CD14-positive monocyte (primary cell): Measurements from ENCODE around the gene TMEM61. TPM values are rescaled to one million over a fixed set of nuclear protein-coding genes. Genes with fewer than 3 reads are reported as not detected.

ENCODE experiments used
- DNase-seq, 3 donors: peaks; one replicate each; pipeline ENCODE4 v3.0.0-alpha.2; 2011 to 2022
- H2AFZ ChIP-seq: 2 replicates; pipeline ENCODE4 v1.6.0; 2012; ENCODE audit warnings: mild to moderate bottlenecking, low read depth, low read length, inconsistent platforms; ENCODE audit not compliant: insufficient read depth, poor library complexity, severe bottlenecking
- H3K27ac ChIP-seq, 2 donors: 1 replicate in 1 of 2; 2 replicates in 1 of 2; pipeline ENCODE4 v1.5.1; 2012 to 2013; ENCODE audit warnings: low read length in 2 of 2, control low read depth in 1 of 2, inconsistent platforms in 1 of 2, low read depth in 1 of 2, mild to moderate bottlenecking in 1 of 2
- H3K27me3 ChIP-seq, 2 donors: one replicate each; pipeline versions ENCODE4 v1.6.0 to v1.6.1; 2011 to 2013; ENCODE audit warnings: low read length in 2 of 2; ENCODE audit not compliant: control insufficient read depth in 2 of 2, insufficient read depth in 2 of 2
- H3K36me3 ChIP-seq, 2 donors: replicated peaks in 1 of 2; 1 replicate in 1 of 2; 2 replicates in 1 of 2; pipeline versions ENCODE4 v1.5.1 to v1.6.1; 2012 to 2013; ENCODE audit warnings: low read length in 2 of 2, control low read depth in 1 of 2, inconsistent platforms in 1 of 2, mild to moderate bottlenecking in 1 of 2; ENCODE audit not compliant: insufficient read depth in 2 of 2, control insufficient read depth in 1 of 2
- H3K4me1 ChIP-seq, 2 donors: 1 replicate in 1 of 2; 2 replicates in 1 of 2; pipeline versions ENCODE4 v1.5.1 to v1.6.1; 2012 to 2013; ENCODE audit warnings: low read length in 2 of 2, control low read depth in 1 of 2, inconsistent platforms in 1 of 2, mild to moderate bottlenecking in 1 of 2, moderate library complexity in 1 of 2; ENCODE audit not compliant: insufficient read depth in 2 of 2, control insufficient read depth in 1 of 2
- H3K4me2 ChIP-seq: replicated peaks from 2 replicates; pipeline ENCODE3; 2012; ENCODE audit warnings: low read length, moderate library complexity, mild to moderate bottlenecking; ENCODE audit not compliant: poor library complexity, severe bottlenecking; ENCODE audit errors: extremely low read depth
- H3K4me3 ChIP-seq, 3 experiments: fragments of 200-600 bp in 1 of 3; sonication (generic) in 1 of 3; replicated peaks in 1 of 3; 1 replicate in 2 of 3; 2 replicates in 1 of 3; pipeline ENCODE4 v1.5.1; 2011 to 2013; ENCODE audit warnings: low read length in 3 of 3, mild to moderate bottlenecking in 3 of 3, control low read depth in 2 of 3, low read depth in 2 of 3, inconsistent platforms in 1 of 3, moderate library complexity in 1 of 3
- H3K79me2 ChIP-seq: 2 replicates; pipeline ENCODE4 v1.6.0; 2012; ENCODE audit warnings: mild to moderate bottlenecking, control low read depth, inconsistent platforms, low read length, moderate library complexity; ENCODE audit not compliant: insufficient read depth
- H3K9ac ChIP-seq: 2 replicates; pipeline ENCODE4 v1.6.0; 2017; ENCODE audit warnings: low read length, mild to moderate bottlenecking; ENCODE audit not compliant: insufficient read depth, poor library complexity, severe bottlenecking
- H3K9me3 ChIP-seq, 2 donors: replicated peaks in 1 of 2; 1 replicate in 1 of 2; 2 replicates in 1 of 2; pipeline versions ENCODE4 v1.5.1 to v1.6.1; 2012 to 2013; ENCODE audit warnings: low read length in 2 of 2, control low read depth in 1 of 2; ENCODE audit not compliant: control insufficient read depth in 1 of 2, insufficient read depth in 1 of 2
- H4K20me1 ChIP-seq: 2 replicates; pipeline ENCODE4 v1.6.0; 2012; ENCODE audit warnings: mild to moderate bottlenecking, low read length, control low read depth, moderate library complexity; ENCODE audit not compliant: insufficient read depth
- H3K27ac Mint-ChIP-seq, 7 donors: one replicate each; pipeline ENCODE4 v1.8.0; 2020; ENCODE audit warnings: mild to moderate bottlenecking in 7 of 7, mixed read lengths in 7 of 7, moderate library complexity in 6 of 7, inconsistent platforms in 2 of 7
- H3K27me3 Mint-ChIP-seq, 3 donors: one replicate each; pipeline ENCODE4 v1.8.0; 2021 to 2022; ENCODE audit warnings: low read depth in 3 of 3, mild to moderate bottlenecking in 3 of 3, mixed read lengths in 3 of 3, moderate library complexity in 3 of 3, inconsistent platforms in 1 of 3
- H3K36me3 Mint-ChIP-seq, 2 donors: one replicate each; pipeline ENCODE4 v1.8.0; 2020; ENCODE audit warnings: mixed read lengths in 2 of 2, inconsistent platforms in 1 of 2, mild to moderate bottlenecking in 1 of 2
- H3K4me1 Mint-ChIP-seq: one replicate; pipeline ENCODE4 v1.8.0; 2020; ENCODE audit warnings: mild to moderate bottlenecking, mixed read lengths
- H3K4me3 Mint-ChIP-seq, 2 donors: one replicate each; pipeline ENCODE4 v1.8.0; 2020; ENCODE audit warnings: mild to moderate bottlenecking in 2 of 2, mixed read lengths in 2 of 2, moderate library complexity in 1 of 2
- H3K9me3 Mint-ChIP-seq, 7 donors: one replicate each; pipeline ENCODE4 v1.8.0; 2020 to 2022; ENCODE audit warnings: mixed read lengths in 7 of 7, mild to moderate bottlenecking in 6 of 7, moderate library complexity in 6 of 7, inconsistent platforms in 2 of 7
- CTCF ChIP-seq: fragments of 200-600 bp; IDR thresholded peaks from one replicate; pipeline ENCODE4 v1.8.0; 2022; ENCODE audit warnings: antibody characterized with exemption, mild to moderate bottlenecking
- WGBS: methylation state at CpG from one replicate; pipeline ENCODE4 v1.1.5; 2013; ENCODE audit warnings: missing lambda C conversion rate; ENCODE audit not compliant: insufficient coverage; 5-methylcytosine and 5-hydroxymethylcytosine counted together
- intact Hi-C, 2 donors: fragments of 100-400 bp; cut with micrococcal nuclease; formaldehyde crosslinking; loops; one replicate each; pipeline versions ENCODE4 v1.15.0 to v1.15.1; 2023
- polyA plus RNA-seq, 3 donors: library from polyadenylated mRNA; depleted of rRNA in 1 of 3; unstranded in 2 of 3; stranded (reverse) in 1 of 3; fragments of 300-500 nt in 2 of 3; fragments of >200 nt in 1 of 3; fragmentation: Illumina TruSeq in 2 of 3; gene quantifications; 1 replicate in 2 of 3; 2 replicates in 1 of 3; pipeline ENCODE4 v1.2.3, GENCODE V29; 2012 to 2021

Gene TMEM61
- polyA plus RNA-seq, 3 donors = not detected

GRCh38 chr1:55000110-55001085 is 20.0 kb downstream of the TMEM61 start:
- WGBS = 87% methylated on average over 5 of the region's 8 CpGs
- peaks cover 9 to 16% of the 10 kb centered on the region in 2 donors for H3K4me1 ChIP-seq
- no peak overlapping the region for H3K4me2 ChIP-seq
- no peak for DNase-seq
- Mint-ChIP-seq H3K27me3 (peaks cover 29 to 38% (median 33%) of the 10 kb centered on the region in 3 donors), H3K4me3 (no peak overlapping the region), H3K36me3 (peaks cover 0 to 3% of the 10 kb centered on the region in 2 donors), H3K27ac (no peak overlapping the region), H3K9me3 (peaks cover 0 to 4% (median 0%) of the 10 kb centered on the region in 7 donors), H3K4me1 (peaks cover 17% of the 10 kb centered on the region)
- no peak overlapping the region for H3K9ac ChIP-seq
- no peak overlapping the region for H3K27ac ChIP-seq
- intact Hi-C loops = no loop called here
- no peak overlapping the region for H3K4me3 ChIP-seq
- H3K36me3 ChIP-seq = no peaks in the 10 kb centered on the region
- H4K20me1 ChIP-seq = no peaks in the 10 kb centered on the region
- no peaks in the 10 kb centered on the region for H3K79me2 ChIP-seq
- H3K27me3 ChIP-seq = peaks cover 14 to 41% of the 10 kb centered on the region in 2 donors
- TF ChIP-seq CTCF = no peak
- H3K9me3 ChIP-seq = peaks cover 0 to 9% of the 10 kb centered on the region in 2 donors
- no peak overlapping the region for H2AFZ ChIP-seq

DNA sequence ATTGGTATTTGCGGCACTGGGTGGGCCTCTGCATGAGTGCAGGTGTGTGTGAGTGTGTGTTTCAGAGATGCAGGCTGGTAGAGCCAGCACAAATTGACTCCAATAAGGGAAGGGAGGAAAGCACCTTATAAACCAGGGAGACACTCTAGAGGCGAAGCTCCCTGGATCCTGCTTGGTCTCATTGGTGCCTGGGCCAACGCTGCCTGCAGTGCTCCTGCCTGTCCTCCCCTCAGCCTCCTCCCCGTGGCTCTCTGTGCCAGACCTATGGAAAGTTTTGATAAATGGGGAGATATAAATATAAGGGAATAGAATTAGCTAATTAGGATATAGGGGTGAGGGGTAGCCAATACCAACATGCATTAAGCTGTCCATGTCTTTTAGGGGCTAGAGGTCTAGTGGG is 20.9 kb downstream of the TMEM61 start:
- peaks cover 0 to 9% of the 10 kb centered on the region in 2 donors for H3K9me3 ChIP-seq
- WGBS = 100% methylated on average over 1 of the region's 4 CpGs
- no peaks in the 10 kb centered on the region for H3K79me2 ChIP-seq
- H3K4me3 Mint-ChIP-seq = no peak overlapping the region
- no peak for TF ChIP-seq CTCF
- no peaks in the 10 kb centered on the region for H4K20me1 ChIP-seq
- no peak overlapping the region for H3K27ac ChIP-seq
- peaks cover 0 to 3% (median 0%) of the 10 kb centered on the region in 7 donors for H3K9me3 Mint-ChIP-seq
- H3K4me3 ChIP-seq = no peak overlapping the region
- intact Hi-C loops = no loop called here
- peaks cover 4 to 9% of the 10 kb centered on the region in 2 donors for H3K4me1 ChIP-seq
- H2AFZ ChIP-seq = no peak overlapping the region
- no peak overlapping the region for H3K27ac Mint-ChIP-seq
- peaks cover 0 to 3% of the 10 kb centered on the region in 2 donors for H3K36me3 Mint-ChIP-seq
- peaks cover 14 to 34% of the 10 kb centered on the region in 2 donors for H3K27me3 ChIP-seq
- no peak overlapping the region for H3K4me2 ChIP-seq
- peaks cover 10% of the 10 kb centered on the region for H3K4me1 Mint-ChIP-seq
- H3K9ac ChIP-seq = no peak overlapping the region
- DNase-seq = no peak
- peaks cover 20 to 32% (median 26%) of the 10 kb centered on the region in 3 donors for H3K27me3 Mint-ChIP-seq
- no peaks in the 10 kb centered on the region for H3K36me3 ChIP-seq
